GM12801 (cell line): ENCODE results near the gene DOCK3.

ENCODE experiments used
- TF ChIP-seq, protein P1 (sequence below): IDR thresholded peaks from one replicate; pipeline ENCODE4 v1.5.1; 2011; ENCODE audit warnings: control low read depth; ENCODE audit not compliant: insufficient read length; ENCODE audit errors: extremely low read depth

DOCK3 gene

DNA sequence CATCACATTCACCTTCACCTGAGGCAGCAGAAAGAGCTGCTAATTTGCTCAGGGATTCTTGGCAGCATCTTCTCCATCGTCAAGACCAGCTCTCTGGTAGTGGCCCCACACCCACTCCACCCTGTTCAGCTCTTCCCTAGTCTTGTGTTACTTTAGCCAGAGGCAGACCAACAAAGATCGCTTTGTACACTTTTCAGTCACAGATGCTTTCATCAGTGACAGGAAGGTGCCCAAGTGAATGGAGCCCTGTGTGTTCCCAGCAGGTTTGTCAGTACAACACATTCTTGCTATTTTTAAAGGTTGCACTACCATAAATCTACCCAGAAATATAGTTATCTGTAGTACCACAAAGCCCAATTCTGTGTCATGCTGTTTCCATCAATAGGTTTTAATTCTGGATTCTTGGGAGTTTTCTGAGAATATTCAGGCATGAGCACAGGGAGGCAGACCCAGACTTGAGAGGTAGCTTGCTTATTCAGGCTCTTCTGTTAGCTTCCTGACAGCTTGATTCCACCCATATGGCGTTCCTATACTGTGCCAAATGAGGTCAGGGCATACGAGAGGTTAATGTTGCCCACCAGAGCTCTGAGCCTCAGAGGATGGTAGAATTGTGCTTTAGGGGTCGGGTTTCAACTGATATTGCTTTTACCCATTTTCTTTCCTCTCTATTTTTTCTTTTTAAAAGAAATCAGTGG is 600.5 kb downstream of the DOCK3 start:
- TF ChIP-seq, protein P1, sequence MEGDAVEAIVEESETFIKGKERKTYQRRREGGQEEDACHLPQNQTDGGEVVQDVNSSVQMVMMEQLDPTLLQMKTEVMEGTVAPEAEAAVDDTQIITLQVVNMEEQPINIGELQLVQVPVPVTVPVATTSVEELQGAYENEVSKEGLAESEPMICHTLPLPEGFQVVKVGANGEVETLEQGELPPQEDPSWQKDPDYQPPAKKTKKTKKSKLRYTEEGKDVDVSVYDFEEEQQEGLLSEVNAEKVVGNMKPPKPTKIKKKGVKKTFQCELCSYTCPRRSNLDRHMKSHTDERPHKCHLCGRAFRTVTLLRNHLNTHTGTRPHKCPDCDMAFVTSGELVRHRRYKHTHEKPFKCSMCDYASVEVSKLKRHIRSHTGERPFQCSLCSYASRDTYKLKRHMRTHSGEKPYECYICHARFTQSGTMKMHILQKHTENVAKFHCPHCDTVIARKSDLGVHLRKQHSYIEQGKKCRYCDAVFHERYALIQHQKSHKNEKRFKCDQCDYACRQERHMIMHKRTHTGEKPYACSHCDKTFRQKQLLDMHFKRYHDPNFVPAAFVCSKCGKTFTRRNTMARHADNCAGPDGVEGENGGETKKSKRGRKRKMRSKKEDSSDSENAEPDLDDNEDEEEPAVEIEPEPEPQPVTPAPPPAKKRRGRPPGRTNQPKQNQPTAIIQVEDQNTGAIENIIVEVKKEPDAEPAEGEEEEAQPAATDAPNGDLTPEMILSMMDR = no peak

DNA sequence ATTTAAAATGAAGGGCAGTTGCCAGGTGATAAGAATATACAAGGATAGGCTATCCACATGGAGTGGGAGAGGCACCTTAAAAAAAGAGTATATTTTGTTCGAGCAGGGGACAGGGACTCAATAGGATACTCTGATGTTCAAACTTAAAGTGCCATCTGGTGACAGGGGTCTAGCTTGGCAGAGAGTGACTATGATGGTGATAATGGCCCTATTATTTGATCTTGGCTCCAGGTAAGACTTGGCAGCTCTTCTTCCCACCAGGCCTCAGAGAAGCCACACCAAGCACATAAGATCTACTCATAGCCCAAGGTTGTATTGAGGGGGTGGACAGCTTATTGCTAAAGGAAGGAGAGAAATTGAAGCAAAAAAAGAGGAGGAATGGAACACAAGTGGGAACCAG is 601.3 kb downstream of the DOCK3 start:
- TF ChIP-seq, protein P1 = no peak

DNA sequence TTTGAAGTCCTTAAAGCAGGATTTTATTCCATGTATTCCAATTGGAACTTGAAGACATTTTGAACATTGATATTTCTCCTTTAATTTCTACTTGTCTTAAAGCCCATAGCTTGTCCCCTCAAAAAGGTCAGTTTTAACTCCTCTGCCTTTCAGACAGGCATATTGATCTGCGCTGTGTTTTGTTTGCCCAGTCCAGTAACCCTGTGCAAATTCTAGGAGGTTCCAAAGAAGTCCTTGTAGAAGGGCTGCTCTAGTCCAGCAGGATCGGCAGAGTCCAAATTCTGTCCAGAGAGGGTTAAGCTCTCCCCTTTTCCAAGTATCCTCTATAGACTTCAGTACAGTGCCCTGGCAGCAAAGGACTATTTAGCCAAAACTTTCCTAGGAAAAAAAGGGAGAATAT is 604.7 kb downstream of the DOCK3 start:
- TF ChIP-seq, protein P1 = no peak

DNA sequence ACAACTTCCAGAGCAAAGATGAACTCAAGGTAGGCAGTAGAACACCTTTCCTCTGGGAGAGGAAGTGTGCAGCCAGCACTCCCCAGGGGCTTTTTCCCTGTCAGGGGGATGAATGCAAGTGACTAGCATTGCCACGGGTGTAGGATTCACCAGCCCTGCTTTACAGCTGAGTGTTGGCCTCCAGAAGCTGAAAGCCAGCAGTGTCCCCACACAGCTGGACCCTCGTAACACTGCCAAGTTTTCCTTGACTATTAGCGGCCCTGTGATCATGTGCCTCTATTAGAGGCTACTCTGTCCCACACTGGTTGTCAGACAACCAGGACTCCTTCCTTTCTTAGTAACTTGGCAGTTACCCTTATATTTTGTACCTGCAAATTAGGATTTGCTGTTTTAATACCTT is 605.4 kb downstream of the DOCK3 start:
- TF ChIP-seq, protein P1 = no peak

DNA sequence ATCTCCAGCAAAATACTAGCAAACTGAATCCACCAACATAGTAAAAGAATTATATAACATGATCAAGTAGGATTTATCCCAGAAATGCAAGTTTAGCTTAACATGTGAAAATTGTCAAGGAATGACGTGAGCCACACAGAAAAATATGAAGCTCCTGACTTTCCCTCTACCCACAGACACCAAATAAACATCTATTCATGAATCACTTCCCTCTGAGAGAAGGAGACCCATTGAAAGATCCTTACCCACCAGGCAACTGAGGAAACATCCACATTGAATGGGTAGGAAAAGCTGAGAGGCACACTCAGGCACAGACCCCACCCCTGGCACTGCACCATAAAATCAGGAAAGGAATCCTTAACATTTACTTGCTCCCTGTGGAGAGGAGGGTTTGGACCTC is 608.2 kb downstream of the DOCK3 start:
- TF ChIP-seq, protein P1 = no peak

DNA sequence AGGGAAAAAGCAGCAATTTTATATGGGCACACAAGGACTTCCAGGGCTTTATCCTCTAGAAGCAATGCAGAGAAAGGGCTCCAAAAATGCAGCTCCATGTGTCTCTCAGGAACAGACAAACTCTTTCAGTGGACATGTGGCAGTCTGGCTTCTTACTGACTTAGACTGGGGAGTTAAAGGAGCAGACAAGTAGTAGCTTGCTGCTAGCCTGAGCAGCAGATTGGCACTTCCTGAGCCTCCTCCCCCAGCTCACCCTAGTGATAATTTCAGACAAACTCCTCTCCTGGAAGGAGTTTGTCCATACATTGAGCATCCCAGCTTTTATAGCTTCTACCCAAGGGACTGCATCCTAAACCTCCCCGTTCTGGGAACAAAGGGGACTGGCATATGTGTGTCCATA is 608.7 kb downstream of the DOCK3 start:
- TF ChIP-seq, protein P1 = no peak

DNA sequence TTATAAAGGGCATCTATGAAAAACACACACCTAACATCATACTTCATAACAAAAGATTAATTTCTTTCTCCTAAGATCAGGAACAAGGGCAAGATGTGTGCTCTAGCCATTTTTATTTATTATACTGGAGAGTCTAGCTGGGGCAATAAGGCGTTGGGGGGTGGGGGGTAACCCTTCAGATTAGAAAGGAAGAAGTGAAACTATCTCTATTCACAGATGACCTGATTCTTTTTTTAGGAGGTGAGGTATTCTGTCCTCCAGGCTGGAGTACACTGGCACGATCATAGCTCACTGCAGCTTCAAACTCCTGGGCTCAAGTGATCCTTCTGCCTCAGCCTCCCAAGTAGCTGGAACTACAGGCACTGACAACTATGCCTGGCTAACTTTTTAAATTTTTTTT is 620.9 kb downstream of the DOCK3 start:
- TF ChIP-seq, protein P1 = no peak
